H1 (cell line): ENCODE measurements around the gene CTNND2.

Experiments used
- PHF8 ChIP-seq: fragments of 200-600 bp; sonication (generic); conservative IDR thresholded peaks from 2 replicates; pipeline ENCODE4 v1.7.1; 2012; ENCODE audit warnings: low read depth, mild to moderate bottlenecking, inconsistent platforms, low read length, moderate library complexity
- TBP ChIP-seq: IDR thresholded peaks from 2 replicates; pipeline ENCODE4 v1.6.1; 2011; ENCODE audit warnings: low read depth, low read length, improper control_type of control experiment

- TF ChIP-seq TBP (no peak), PHF8 (no peak)
These were observed 5.5 kb downstream of the CTNND2 start for GRCh38 chr5:11898787-11899186.
